C1 segment of cervical spinal cord (tissue), 14 donors: Measurements from ENCODE around the gene CCDC38.

ENCODE experiments used
- DNase-seq, 14 donors: peaks; one replicate each; lab custom pipeline; 2025; lab: John Stamatoyannopoulos, UW

CCDC38 gene

GRCh38 chr12:95962222-95962621 is 19.8 kb upstream of the CCDC38 start:
- DNase-seq: no peak

- no peak for DNase-seq
These were observed 17.8 kb upstream of the CCDC38 start for GRCh38 chr12:95960241-95960640.

GRCh38 chr12:95959107-95959506 is 16.7 kb upstream of the CCDC38 start:
- no peak for DNase-seq

GRCh38 chr12:95956557-95957145 is 14.2 kb upstream of the CCDC38 start:
- DNase-seq: peak in 1 of 14 donors; percentile 72

GRCh38 chr12:95955549-95956159 is 13.2 kb upstream of the CCDC38 start:
- no peak for DNase-seq

- DNase-seq: no peak
These were observed 10.6 kb upstream of the CCDC38 start for GRCh38 chr12:95953000-95953399.

GRCh38 chr12:95951515-95951914 is 9.1 kb upstream of the CCDC38 start:
- DNase-seq: no peak

GRCh38 chr12:95949477-95950206 is 7.2 kb upstream of the CCDC38 start:
- DNase-seq: no peak

GRCh38 chr12:95944108-95944704 is 1.8 kb upstream of the CCDC38 start:
- DNase-seq: no peak

- DNase-seq: peak in 7 of 14 donors; percentile 42 to 75 (median 66)
These were observed 972 bp upstream of the CCDC38 start, which contains the start of gene AMDHD1 for GRCh38 chr12:95943330-95943842. TSS of gene AMDHD1 (plus strand) at chr12:95943331. CDS start at chr12:95943399, 68 bp downstream.

- peak in 2 of 14 donors; percentile 27 to 59 for DNase-seq
These were observed 302 bp downstream of the CCDC38 start for GRCh38 chr12:95942101-95942523.

- no peak for DNase-seq
These were observed 1.9 kb downstream of the CCDC38 start for GRCh38 chr12:95940514-95940913.

- no peak for DNase-seq
These were observed 20.2 kb downstream of the CCDC38 start for GRCh38 chr12:95922231-95922630.

GRCh38 chr12:95919110-95919509 is 23.3 kb downstream of the CCDC38 start:
- no peak for DNase-seq

- peak in 7 of 14 donors; percentile 0 to 19 (median 4) for DNase-seq
These were observed 24.0 kb downstream of the CCDC38 start for GRCh38 chr12:95918194-95918993.

- no peak for DNase-seq
These were observed 32.5 kb downstream of the CCDC38 start for GRCh38 chr12:95909871-95910270.

GRCh38 chr12:95908573-95908972 is 33.8 kb downstream of the CCDC38 start:
- no peak for DNase-seq

GRCh38 chr12:95898081-95898480 is 44.3 kb downstream of the CCDC38 start:
- DNase-seq: no peak

GRCh38 chr12:95896846-95897245 is 45.6 kb downstream of the CCDC38 start:
- DNase-seq: no peak

GRCh38 chr12:95890958-95891357 is 51.5 kb downstream of the CCDC38 start:
- no peak for DNase-seq

GRCh38 chr12:95887311-95887710 is 55.1 kb downstream of the CCDC38 start:
- no peak for DNase-seq
